Fibroblast of skin of abdomen (primary cell): Measurements from ENCODE around the gene HHAT.

Source experiments
- DNase-seq: peaks from one replicate; pipeline ENCODE4 v3.0.0-alpha.2; 2013

Gene HHAT

DNA sequence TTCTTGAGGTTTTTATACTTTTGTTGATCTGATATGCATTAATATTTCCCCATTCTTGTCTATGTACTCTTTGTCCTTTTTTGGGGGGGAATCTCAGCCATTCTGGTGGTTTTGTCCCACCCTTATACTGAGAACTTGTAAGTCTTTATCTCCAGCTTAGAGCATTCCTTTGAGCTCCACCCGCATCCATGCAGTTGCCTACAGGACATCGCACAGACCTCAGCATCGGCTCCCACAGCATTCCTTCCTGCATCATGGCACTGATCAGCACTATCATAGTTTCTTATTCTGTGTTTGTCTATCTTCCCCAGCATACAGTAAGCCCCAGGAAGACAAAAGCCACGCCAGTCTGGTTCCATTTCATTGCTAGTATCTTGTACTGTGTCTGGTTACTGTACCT, 33.0 kb downstream of the HHAT start:
- no peak for DNase-seq

DNA sequence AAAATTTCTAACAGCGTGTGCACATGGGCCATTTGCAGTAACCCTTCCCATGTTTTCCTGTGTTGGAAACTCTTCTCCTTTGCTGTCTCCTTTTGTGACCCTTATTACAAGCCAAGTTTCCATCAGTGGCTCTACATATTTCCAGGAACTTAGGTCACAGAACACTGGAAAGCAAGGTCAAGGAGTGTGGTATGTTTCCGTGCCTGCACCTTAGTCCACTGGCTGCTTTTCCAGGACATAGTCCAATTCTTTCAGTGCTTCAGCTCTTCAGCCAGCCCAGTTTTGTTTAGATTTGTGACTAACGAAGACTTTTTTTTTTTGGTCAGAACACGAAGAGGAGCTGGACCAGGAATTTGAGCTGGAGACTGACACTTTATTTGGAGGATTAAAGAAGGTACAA, 33.8 kb downstream of the HHAT start:
- DNase-seq = no peak

DNA sequence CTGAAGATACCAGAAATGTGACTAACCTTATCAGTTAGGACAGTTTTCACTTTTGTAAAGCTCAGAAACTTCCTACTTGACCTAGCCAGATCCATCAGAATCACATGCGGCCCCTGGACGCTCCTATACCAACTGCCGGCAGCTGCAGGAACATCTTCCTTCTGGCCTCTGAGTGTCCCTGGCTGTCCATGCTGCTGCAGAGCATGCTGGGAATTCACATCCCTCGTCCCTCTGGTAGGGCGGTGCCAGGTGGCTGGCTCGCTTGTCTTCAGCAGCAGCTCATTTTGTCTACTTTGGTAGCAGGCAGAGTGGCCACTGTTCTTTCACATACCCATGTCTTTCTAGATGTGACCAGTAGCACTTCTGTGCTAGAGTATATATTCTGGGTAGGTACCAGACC, 34.4 kb downstream of the HHAT start:
- no peak for DNase-seq

DNA sequence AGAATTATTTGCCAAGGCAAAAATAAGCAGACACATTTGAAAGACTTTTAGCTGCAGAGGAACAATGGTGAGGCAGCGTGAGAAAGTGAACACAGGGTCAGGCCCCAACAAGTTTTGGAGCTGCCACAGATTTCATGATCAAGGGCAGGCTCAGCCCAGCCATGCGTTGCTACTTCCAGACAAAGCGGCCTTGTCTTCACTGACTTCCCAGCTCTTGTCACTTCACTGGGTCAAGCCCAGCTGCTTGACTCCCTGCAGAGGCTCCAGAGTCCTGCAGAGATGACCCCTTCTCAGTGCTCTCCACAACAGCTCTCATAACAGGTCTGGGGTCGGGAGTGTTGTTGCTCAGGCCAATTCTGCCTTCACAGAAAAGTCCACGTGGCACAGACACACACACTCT, 35.8 kb downstream of the HHAT start:
- DNase-seq = no peak

DNA sequence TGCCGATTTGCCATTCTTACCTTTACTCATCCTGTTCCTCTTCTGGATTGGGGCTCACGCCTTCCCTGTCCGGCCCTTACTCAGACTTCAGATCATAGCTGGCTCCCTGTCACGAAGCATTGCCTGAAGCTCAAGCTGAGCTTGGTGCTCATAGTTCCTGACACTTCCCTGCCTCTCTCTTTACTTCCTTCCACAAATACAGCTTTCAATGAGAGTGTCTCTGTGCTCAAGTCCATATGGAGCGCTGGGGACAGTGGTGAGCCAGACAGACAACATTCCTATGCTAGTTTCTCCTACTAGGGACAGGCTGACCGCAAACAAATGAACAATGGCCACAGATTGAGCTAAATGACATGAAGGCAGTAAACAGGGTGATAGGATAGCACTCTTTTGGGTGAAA, 38.1 kb downstream of the HHAT start:
- DNase-seq = no peak

DNA sequence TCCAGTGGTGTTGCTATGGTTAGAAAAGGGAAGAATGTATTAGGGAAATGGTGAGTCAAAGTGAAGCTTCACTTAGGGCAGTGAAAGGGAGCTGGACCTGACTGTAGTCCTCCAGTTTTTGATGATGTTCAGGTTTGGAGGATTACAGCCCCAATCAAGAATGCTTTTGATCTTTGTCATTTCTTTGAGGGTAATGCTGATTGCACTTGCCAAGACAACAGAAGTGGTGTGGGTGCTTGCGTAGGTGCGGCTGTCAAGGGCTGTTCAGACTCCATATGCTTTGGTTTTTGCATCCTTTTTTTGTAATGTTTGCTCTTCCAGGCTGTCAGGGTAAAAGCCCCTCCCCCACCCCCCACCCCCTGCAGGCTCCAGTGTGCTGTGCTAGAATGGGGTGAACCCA, 38.9 kb downstream of the HHAT start:
- no peak for DNase-seq

DNA sequence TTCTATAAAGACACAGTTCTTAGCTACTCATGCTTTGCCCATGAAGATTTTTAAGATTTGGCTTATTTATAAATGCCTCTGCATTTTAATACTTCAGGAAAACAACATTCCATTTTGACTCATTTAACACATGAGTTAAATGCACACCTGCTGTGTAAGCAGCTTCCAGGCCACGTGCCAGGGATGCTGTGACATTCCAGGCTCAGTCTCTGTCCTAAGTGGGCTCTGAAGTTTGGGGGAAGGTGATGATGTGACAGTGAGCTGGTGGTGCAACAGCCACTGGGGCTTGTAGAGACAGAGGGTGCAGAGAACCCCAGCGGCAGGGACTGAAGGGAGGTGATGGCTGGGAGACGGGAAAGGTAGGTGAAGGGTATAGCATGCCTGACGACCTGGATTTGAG, 40.7 kb downstream of the HHAT start:
- no peak for DNase-seq

DNA sequence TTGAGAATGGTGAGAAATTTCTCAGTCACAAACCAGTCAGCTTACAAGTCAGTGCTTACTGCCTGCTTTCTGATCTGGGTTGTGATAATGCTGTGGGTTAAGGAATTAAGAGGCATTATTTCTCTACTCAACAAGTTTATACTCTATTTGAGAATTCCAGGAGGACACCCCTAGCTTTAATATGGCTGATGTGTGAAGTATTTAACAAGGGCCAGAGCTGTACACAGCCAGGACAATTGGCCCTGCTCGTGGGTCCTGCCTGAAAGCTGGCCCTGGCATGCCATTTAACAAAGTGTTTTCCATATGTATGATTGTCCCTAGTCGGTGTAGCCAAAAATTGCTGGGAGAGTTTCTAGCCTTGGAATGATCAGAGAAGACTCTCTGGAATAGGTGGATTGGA, 43.2 kb downstream of the HHAT start:
- DNase-seq = no peak

DNA sequence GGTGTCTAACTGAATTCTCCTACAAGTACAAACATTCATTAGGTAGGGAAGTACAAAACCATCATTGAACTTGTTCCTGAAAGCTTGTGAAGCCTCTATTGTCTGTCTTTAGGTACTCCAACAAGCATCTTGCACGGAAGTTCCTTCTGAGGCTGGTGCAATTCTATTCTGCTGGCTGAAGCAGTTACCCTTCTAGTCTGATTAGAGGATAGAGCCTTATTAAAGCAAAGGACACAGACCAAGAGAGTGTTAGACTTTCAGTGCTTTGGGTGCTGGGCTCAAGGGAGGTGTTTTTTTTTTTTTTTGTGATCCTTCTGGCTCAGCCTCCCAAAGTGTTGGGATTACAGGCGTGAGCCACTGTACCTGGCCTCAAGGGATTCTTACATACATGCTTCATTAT, 43.8 kb downstream of the HHAT start:
- DNase-seq = no peak

DNA sequence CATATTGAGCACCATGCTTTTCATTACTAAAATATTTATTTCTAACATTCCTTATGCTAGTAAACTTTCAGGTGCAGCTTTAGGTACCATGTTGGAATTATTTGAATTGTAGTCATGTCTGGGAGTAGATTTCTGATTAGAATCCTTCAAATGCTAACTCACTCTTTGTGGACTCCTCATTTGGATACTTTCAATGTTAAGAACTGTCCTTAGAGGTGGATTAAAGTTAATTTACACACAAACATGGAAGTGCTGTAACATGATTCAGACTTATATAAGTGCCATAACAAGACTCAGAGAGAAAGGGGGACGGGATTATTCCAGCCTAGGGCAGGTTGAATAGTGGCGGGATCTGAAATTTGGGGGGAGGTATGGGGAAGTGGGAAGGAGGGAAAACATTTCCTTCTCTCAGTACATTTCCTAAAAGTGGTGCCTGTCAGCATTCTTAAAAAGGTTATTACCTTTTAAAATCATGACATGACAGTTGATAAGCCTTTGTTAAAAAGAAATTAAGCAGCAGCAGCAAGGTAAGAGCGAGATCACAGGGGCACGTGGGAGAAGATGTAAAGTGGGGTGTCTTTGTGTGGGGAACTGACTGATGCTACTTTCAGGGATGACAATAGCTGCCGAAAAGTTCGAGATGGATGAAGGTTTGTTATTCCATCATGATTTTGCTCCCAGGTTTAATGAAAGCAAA, 44.4 kb downstream of the HHAT start:
- DNase-seq = no peak

DNA sequence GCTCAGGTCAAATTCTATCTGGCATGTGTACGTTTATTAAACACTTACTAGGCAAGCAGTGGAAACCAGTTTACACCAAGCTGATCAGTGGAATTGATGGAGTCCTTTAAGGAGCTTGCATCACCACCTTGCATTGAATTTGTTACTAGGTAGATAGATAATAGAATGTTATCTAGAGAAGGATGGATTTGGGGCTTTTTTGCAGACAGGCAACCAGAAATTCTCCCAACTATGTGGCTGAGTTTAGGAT, 44.9 kb downstream of the HHAT start:
- DNase-seq = no peak

DNA sequence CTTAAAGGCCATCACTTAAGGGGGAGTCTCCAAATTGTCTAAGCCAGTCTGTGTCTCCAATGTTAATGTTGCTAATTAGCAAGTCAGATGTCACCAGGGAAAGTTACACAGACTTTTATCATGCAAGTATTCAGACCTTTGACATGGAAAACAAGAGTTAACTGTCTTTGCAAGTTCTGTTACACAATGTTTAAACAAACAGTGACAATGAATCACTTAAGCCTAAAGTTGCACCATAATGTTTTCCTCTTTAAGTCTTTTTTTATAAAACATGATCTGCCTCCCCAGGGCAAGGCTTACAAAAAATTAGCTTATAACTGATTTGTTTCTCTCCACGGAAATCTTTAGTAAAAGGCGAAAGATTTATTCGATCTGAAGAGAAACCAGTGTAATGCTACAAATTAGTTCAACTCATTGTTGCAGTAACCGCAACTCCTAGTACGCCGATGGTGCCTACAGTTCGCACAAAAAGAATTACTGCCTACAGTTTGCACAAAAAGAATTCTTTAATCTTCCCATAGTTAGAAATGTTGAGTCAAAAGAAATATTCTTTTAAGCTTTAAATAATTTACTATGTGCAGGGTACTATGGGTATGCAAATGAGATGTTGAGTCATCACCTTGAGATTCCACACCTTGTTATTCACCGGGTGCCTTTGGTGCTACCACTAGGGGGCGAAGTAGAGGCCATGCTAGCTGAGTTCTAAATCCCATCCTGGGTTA, 45.3 kb downstream of the HHAT start:
- DNase-seq = peak; percentile 99

DNA sequence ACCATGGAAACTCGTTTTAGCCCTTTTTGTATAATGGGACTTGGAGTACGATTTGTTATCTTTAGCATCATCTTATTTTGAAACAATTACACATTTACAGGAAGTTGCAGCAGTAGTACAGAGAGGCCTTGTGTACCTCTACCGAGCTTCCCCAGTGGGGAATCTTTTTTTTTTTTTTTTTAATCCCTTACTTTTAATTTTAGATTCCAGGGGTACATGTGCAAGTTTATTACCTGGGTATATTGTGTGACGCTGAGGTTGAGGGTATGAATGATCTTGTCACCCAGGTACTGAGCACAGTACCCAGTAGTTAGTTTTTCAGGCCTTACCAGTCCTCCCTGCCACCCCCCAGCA, 45.9 kb downstream of the HHAT start:
- DNase-seq = no peak

DNA sequence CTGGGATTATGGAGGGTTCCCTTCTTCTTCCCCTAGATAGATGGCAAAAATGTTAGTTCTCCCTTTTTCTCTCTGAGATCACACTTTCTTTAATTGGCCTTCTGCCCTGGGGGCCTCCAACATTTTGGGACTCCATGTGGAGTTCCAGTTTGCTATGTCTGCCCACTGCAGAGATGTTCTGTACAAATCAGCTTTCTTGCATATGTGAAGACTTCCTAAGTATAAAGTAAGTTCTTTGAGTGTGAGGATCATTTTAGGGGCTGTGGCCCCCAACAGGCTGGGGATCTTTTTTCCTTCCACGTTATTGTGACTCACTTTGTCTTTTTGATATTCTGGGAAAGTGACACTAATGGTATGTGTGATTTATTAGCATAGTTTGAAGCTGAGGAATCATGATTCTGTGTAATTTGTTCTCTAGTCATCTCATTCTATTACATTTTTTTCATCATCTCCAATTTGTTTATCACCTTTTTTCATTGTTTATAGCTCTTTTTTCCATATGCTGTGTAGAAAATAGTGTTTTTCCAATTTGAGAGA, 48.2 kb downstream of the HHAT start:
- DNase-seq = peak; percentile 89

DNA sequence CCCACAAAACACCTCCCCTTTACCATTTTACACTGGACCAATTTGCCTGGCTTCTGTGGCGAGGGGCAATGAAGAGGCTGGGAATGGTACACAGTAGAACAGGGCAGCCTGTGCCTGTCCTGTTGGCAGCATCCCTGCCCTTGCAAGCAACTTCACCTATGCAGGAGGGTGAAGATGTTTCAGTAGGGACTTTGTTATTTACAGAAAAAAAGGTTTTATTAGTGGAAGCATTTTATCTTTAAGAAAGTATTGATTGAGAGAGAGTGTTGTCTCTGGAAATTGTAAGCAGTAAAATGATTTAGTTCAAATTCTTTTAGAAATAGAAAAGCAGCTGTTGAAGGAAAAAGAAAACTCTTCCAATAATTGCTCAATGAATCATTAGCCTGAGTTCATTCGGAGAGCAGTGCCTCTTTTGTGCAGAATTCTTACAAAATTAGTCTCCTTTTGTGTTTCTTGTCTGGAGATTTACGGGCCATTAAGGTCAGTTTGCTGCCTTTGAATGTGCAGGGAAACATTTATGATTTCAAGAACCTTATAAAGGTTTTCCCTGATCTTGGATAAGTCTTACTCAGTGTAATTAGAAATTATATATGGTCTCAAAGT, 49.1 kb downstream of the HHAT start:
- peak; percentile 84 for DNase-seq

DNA sequence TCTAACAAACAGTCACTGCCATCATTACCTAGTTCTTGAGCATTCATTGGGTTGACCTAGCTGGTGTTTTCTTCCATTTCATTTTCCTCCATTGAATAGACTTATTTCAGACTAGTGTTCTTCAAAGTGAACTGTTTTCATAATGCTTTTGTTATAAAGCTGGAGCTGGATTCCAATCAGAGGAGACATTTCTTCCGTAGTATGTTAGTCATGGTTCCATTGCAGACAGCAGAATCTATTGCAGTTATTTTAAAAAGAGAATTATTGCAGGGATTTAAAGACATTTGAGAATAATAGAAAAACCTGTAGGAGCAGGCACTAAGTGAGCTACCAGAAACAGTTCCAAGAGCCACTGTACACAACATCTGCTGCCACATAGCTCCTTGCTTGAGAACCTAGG, 50.0 kb downstream of the HHAT start:
- DNase-seq = peak; percentile 53

DNA sequence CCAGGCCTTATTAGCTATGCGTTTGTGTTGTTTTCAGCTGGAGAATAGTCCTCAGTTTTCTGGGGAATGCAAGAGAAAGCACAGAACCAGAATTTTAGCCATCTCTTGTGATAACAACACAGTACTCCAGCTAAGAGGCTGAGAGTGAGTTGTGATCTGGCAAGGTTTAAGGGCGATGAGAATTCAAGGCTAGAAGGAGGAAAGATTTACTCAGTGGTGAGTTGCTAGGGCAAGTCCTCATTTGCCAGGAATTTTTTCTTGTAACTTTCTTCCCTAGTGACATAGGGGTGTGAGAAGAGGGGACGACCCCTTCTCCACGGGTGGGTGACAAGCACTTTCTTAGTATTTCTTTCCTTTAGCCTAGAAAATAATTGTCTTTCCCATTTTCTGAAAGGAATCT, 53.2 kb downstream of the HHAT start:
- DNase-seq = no peak

DNA sequence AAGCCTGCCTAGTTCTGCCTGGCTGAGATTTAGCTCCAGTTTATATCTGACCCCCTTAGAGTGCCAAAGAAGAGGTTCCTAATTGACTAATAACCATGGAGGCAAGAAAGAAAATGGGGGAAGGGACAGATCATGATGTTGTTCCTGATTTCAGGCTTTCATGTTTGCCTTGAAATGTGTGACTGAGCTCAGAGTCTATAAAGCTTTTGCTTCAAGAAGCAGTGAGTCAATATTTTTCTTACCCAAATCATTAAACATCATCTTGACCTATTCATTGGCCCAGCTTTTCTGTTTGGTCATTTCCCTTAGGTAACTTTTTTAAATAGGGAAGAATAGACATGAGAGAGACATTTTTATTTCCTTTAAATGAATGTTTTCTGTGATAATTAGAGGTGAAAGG, 55.9 kb downstream of the HHAT start:
- peak; percentile 34 for DNase-seq

DNA sequence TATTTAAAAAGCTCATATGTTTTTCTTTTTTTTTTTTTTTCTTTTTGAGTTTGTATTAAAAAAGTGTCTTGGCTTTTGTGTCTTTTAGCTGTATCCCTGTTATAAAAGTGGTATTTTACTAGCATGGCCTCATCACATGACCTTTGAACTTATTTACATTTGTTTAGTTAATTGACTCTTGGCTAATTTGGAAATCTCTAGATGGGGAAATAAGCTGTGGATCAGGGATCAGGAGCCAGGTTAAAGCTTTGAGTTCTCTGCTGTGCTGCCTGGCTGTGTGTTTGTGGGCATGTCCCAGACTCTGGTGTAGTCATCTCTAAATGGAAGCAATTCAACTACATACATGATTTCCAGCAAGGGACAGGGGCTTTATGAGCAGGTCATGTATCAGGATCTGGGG, 56.5 kb downstream of the HHAT start:
- peak; percentile 43 for DNase-seq

DNA sequence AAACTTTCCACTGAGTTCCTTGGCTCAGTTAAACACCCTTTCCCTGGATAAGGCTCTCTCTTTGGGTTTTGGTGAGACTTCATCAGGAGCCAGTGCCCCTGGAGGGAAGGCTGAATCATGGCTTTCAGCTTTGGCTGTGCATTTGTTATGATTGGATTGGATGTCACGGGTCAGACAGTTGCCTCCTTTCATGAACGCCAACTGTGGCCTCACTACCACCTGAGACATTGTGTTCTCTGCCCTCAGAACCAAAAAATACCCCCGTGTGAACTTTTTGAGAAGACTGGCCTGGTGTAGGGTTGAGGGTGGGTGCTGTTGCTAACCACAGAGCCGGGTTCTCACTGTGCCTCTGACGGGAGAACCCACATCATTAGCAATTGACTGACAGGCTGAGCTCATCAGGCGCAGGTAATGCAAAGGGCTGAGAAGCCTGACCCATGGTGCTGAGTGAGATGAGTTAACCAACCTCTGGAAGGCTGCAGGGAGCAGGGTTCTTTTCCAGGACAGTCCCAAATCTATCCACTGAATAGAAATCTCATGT, 65.6 kb downstream of the HHAT start:
- peak; percentile 33 for DNase-seq

DNA sequence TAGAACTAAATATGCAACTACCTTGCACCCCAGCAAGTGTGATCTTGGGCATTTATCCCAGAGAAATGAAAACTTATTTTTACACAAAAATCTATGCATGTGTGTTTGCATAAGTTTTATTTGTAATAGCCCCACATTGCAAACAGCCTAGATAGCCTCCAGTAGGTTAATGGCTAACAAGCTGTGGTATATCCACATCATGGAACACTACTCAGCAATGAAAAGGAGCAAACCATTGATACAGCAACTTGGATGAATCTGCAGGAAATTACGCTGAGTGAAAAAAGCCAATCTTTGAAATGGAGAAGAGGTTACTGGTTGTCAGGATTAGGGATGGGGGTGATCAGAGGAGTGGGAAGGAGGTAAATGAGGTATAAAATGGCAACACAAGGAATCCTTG, 67.8 kb downstream of the HHAT start:
- no peak for DNase-seq

DNA sequence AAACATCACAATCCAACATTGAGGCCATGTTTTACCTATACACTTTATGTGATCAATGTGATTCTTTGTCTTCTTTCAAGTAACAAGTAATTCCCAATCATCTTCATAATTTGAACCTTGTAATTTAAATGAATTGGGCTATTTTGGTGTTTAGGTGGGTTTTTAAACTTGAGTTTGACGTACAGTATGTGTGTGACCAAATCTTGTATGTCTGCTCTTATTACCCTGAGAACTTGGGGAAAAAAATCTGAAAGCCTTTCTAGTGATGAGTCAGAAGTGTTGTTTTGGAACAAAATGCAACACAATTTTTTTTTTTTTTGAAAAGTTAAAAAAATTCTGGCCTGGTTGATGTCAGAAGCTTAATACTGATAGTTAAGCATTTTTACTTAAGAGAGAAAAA, 68.5 kb downstream of the HHAT start:
- no peak for DNase-seq

DNA sequence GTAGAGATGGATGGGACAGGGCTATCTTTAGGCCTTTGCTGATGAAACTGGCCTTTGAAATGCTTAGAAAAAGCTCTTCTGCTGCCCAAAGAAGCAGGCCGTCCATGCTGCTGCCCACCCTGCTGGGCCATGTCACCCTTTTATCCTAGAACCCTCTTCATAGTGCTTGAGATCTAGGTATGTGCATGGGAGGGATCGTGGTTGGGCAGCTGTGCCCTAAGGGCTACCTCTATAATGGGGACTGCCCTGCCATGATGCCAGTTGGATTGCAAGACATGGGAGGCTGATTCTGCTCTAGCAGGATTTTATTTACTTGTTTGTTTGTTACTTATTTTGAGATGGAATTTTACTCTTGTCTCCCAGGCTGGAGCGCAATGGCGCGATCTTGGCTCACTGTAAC, 69.0 kb downstream of the HHAT start:
- DNase-seq = no peak

DNA sequence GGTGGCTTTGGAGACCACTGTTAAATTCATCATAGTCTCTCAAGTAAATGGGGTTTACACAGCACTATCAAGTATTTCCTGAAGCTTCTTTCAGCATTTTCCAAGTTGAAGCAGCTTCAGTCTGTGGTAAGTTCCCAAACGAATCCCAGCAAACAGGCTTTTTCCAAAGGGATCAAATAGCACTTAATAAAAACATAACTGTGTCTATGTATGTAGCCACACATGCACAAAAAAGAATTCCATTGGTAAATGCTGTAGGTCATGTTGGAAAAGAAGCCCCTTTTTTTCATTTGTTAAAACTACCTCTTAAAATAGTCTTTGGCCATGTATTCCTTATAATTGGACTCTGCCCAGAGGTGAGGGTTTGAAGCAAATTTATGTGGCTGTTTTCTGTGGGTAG, 69.8 kb downstream of the HHAT start:
- DNase-seq = no peak
